MM.1S (cell line): ENCODE data around the gene KDM6A.

ENCODE experiments used
- DNase-seq: peaks from one replicate; pipeline ENCODE4 v3.0.0-alpha.2; 2015
- H2AFZ ChIP-seq: fragments of 300-600 bp; sonication (generic); 2 replicates; pipeline ENCODE4 v1.6.0; 2016; ENCODE audit warnings: antibody characterized with exemption, low read length
- H3F3A ChIP-seq: fragments of 300-600 bp; sonication (generic); 2 replicates; pipeline ENCODE4 v1.6.1; 2016; ENCODE audit warnings: mild to moderate bottlenecking, antibody characterized with exemption, low read length, moderate library complexity, mixed read lengths; ENCODE audit not compliant: insufficient read depth
- H3K27ac ChIP-seq: fragments of 300-600 bp; sonication (generic); 2 replicates; pipeline ENCODE4 v1.5.1; 2016; ENCODE audit warnings: mild to moderate bottlenecking, low read length
- H3K27me3 ChIP-seq: fragments of 300-600 bp; sonication (generic); replicated peaks from 2 replicates; pipeline ENCODE4 v1.6.0; 2016; ENCODE audit warnings: low read length; ENCODE audit not compliant: insufficient read depth
- H3K36me3 ChIP-seq: fragments of 300-600 bp; sonication (generic); replicated peaks from 2 replicates; pipeline ENCODE4 v1.6.1; 2016; ENCODE audit warnings: mild to moderate bottlenecking, low read length, mixed read lengths; ENCODE audit not compliant: insufficient read depth
- H3K4me1 ChIP-seq: fragments of 300-600 bp; sonication (generic); 2 replicates; pipeline ENCODE4 v1.6.1; 2016; ENCODE audit warnings: low read length, mixed read lengths
- H3K4me2 ChIP-seq: fragments of 300-600 bp; sonication (generic); 2 replicates; pipeline ENCODE4 v1.6.0; 2016; ENCODE audit warnings: low read depth, low read length
- H3K4me3 ChIP-seq: fragments of 300-600 bp; sonication (generic); 2 replicates; pipeline ENCODE4 v1.5.1; 2016; ENCODE audit warnings: low read length, mixed read lengths
- H3K79me2 ChIP-seq: fragments of 300-600 bp; sonication (generic); 2 replicates; pipeline ENCODE4 v1.6.1; 2016; ENCODE audit warnings: mixed run types, low read length, mixed read lengths
- H3K9ac ChIP-seq: fragments of 300-600 bp; sonication (generic); 2 replicates; pipeline ENCODE4 v1.6.1; 2016; ENCODE audit warnings: low read length, mixed read lengths
- H3K9me2 ChIP-seq: fragments of 300-600 bp; sonication (generic); replicated peaks from 2 replicates; pipeline ENCODE4 v1.6.1; 2016; ENCODE audit warnings: mild to moderate bottlenecking, low read length, mixed read lengths; ENCODE audit not compliant: insufficient read depth
- H3K9me3 ChIP-seq: fragments of 300-600 bp; sonication (generic); replicated peaks from 2 replicates; pipeline ENCODE4 v1.6.1; 2016; ENCODE audit warnings: mild to moderate bottlenecking, low read length, mixed read lengths; ENCODE audit not compliant: insufficient read depth
- H4K20me1 ChIP-seq: fragments of 300-600 bp; sonication (generic); 2 replicates; pipeline ENCODE4 v1.6.1; 2016; ENCODE audit warnings: mild to moderate bottlenecking, low read length, moderate library complexity, mixed read lengths; ENCODE audit not compliant: insufficient read depth
- EZH2 ChIP-seq: fragments of 300-600 bp; sonication (generic); optimal IDR thresholded peaks from 2 replicates; pipeline ENCODE3; 2017; ENCODE audit warnings: low read depth, mild to moderate bottlenecking, antibody characterized with exemption, low read length, mixed read lengths
- EZH2phosphoT487 ChIP-seq: fragments of 300-600 bp; sonication (generic); IDR thresholded peaks from 2 replicates; pipeline ENCODE4 v1.6.1; 2018; ENCODE audit warnings: antibody characterized with exemption, low read length
- TF ChIP-seq, protein P1 (sequence below): fragments of 300-600 bp; sonication (generic); IDR thresholded peaks from 2 replicates; pipeline ENCODE4 v1.5.1; 2016; ENCODE audit warnings: antibody characterized with exemption, low read length, mixed read lengths

Gene KDM6A

DNA sequence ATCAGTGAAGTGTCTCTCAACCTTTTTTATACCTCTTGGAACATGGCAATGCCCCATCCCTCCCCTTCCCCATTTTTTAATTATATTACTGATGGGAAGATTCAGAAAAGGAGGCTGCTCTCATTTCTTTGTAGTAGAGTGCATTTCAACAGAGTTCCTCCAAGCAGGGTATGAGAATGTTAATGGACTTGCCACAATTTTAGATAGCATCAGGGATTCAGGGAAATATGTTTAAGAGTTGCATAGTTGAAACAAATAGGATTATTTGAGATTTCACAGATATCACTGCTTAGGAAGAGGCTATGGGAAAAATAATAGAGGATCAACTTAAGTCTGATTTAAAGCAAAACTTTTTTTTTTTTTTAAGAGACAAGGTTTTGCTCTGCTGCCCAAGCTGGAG lies 281.5 kb downstream of the KDM6A start:
- TF ChIP-seq EZH2 = no peak
- TF ChIP-seq, protein P1, sequence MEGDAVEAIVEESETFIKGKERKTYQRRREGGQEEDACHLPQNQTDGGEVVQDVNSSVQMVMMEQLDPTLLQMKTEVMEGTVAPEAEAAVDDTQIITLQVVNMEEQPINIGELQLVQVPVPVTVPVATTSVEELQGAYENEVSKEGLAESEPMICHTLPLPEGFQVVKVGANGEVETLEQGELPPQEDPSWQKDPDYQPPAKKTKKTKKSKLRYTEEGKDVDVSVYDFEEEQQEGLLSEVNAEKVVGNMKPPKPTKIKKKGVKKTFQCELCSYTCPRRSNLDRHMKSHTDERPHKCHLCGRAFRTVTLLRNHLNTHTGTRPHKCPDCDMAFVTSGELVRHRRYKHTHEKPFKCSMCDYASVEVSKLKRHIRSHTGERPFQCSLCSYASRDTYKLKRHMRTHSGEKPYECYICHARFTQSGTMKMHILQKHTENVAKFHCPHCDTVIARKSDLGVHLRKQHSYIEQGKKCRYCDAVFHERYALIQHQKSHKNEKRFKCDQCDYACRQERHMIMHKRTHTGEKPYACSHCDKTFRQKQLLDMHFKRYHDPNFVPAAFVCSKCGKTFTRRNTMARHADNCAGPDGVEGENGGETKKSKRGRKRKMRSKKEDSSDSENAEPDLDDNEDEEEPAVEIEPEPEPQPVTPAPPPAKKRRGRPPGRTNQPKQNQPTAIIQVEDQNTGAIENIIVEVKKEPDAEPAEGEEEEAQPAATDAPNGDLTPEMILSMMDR = no peak
- no peak for TF ChIP-seq EZH2phosphoT487
- H4K20me1 ChIP-seq = no peaks in the 10 kb centered on the region
- H3K9me3 ChIP-seq = no peaks in the 10 kb centered on the region

DNA sequence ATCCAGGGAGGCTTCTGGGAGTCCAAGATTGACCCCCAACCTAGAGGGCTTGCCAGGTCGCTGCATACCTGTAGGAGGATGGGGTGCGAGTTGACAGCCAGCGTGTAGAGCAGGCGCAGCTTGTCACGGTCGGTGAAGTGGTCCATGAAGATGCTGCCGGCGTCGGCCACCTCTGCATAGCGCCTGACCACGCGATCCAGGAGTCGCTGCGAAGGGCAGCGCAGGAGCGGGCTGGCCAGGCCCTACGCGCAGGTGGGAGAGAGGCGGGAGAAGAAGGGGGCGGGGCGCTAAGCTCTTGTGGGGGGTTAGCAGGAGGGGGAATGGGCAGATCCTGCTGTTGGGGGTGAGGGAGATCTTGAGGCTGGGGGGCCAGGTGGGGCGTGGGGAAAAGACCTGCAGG lies 284.7 kb downstream of the KDM6A start:
- Histone ChIP-seq H3K9me3 (no peaks in the 10 kb centered on the region), H2AFZ (no peak overlapping the region), H3K27ac (no peak overlapping the region), H3F3A (no peaks in the 10 kb centered on the region), H3K4me3 (no peak overlapping the region), H3K9me2 (no peaks in the 10 kb centered on the region), H4K20me1 (no peaks in the 10 kb centered on the region), H3K36me3 (no peaks in the 10 kb centered on the region), H3K27me3 (no peaks in the 10 kb centered on the region), H3K4me1 (no peaks in the 10 kb centered on the region), H3K9ac (no peak overlapping the region), H3K4me2 (no peak overlapping the region), H3K79me2 (no peaks in the 10 kb centered on the region)
- DNase-seq = no peak
- TF ChIP-seq, protein P1 = no peak
- no peak for TF ChIP-seq EZH2
- no peak for TF ChIP-seq EZH2phosphoT487

More for the DNA sequence above, 281.5 kb downstream of the KDM6A start:
- H3F3A ChIP-seq = no peaks in the 10 kb centered on the region
- no peaks in the 10 kb centered on the region for H3K36me3 ChIP-seq
- H3K9ac ChIP-seq = no peak overlapping the region
- H3K4me2 ChIP-seq = no peak overlapping the region
- no peak overlapping the region for H3K4me3 ChIP-seq
- no peak for DNase-seq
- no peaks in the 10 kb centered on the region for H3K4me1 ChIP-seq
- H3K27me3 ChIP-seq = no peaks in the 10 kb centered on the region
- no peak overlapping the region for H3K27ac ChIP-seq
- H2AFZ ChIP-seq = no peak overlapping the region
- no peaks in the 10 kb centered on the region for H3K9me2 ChIP-seq
- no peaks in the 10 kb centered on the region for H3K79me2 ChIP-seq
